Nephron progenitor cell (in vitro differentiated cells): ENCODE measurements around the gene ARMCX1.

ENCODE experiments used
- DNase-seq: peaks from one replicate; pipeline ENCODE4 v3.0.0; 2021
- H3K27ac Mint-ChIP-seq: 2 replicates; pipeline ENCODE4 v1.8.0; 2021; ENCODE audit warnings: mild to moderate bottlenecking, moderate library complexity, mixed read lengths
- H3K27me3 Mint-ChIP-seq: 2 replicates; pipeline ENCODE4 v1.8.0; 2021; ENCODE audit warnings: mild to moderate bottlenecking, low read depth, mixed read lengths; ENCODE audit not compliant: poor library complexity
- H3K36me3 Mint-ChIP-seq: 2 replicates; pipeline ENCODE4 v1.8.0; 2021; ENCODE audit warnings: low read depth, mixed read lengths
- H3K4me1 Mint-ChIP-seq: 2 replicates; pipeline ENCODE4 v1.8.0; 2021; ENCODE audit warnings: mixed read lengths
- H3K4me3 Mint-ChIP-seq: 2 replicates; pipeline ENCODE4 v1.8.0; 2021; ENCODE audit warnings: mild to moderate bottlenecking, moderate library complexity, mixed read lengths
- H3K9me3 Mint-ChIP-seq: 2 replicates; pipeline ENCODE4 v1.8.0; 2021; ENCODE audit warnings: mild to moderate bottlenecking, moderate library complexity, mixed read lengths
- TF ChIP-seq, protein P1 (sequence below): fragments of 200-600 bp; sonication (generic); IDR thresholded peaks from 2 replicates; pipeline ENCODE4 v1.5.0; 2021; ENCODE audit warnings: antibody characterized with exemption

The ARMCX1 gene

DNA sequence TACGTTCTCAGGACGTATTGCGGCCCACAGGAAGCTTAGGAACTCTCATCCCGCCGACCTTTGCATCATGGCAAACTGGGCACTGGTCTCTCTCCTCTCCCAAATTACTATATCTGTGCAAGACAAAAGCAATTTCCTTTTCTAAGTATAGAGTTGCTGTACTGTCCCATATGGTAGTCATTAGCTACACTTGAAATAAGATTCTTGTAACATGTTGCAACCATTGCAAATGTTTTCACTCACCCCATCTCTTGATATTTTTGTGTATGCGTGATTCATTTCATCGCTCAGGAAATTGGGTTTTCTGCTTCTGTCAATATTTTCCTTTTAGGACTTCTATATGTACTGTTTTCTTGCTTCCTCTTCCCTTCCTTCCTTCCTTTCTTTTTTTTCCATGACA, 51.7 kb downstream of the ARMCX1 start:
- H3K4me3 Mint-ChIP-seq: no peak overlapping the region
- H3K4me1 Mint-ChIP-seq: peaks cover 11% of the 10 kb centered on the region
- H3K9me3 Mint-ChIP-seq: peaks cover 19% of the 10 kb centered on the region
- no peak for DNase-seq
- TF ChIP-seq, protein P1, sequence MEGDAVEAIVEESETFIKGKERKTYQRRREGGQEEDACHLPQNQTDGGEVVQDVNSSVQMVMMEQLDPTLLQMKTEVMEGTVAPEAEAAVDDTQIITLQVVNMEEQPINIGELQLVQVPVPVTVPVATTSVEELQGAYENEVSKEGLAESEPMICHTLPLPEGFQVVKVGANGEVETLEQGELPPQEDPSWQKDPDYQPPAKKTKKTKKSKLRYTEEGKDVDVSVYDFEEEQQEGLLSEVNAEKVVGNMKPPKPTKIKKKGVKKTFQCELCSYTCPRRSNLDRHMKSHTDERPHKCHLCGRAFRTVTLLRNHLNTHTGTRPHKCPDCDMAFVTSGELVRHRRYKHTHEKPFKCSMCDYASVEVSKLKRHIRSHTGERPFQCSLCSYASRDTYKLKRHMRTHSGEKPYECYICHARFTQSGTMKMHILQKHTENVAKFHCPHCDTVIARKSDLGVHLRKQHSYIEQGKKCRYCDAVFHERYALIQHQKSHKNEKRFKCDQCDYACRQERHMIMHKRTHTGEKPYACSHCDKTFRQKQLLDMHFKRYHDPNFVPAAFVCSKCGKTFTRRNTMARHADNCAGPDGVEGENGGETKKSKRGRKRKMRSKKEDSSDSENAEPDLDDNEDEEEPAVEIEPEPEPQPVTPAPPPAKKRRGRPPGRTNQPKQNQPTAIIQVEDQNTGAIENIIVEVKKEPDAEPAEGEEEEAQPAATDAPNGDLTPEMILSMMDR: no peak
- peaks cover 8% of the 10 kb centered on the region for H3K27me3 Mint-ChIP-seq
- H3K36me3 Mint-ChIP-seq: no peaks in the 10 kb centered on the region
- H3K27ac Mint-ChIP-seq: no peak overlapping the region
